Measurements from ENCODE around the gene ENTR1.

Gene ENTR1

GRCh38 chr9:136358888-136359287, 51.5 kb downstream of the ENTR1 start:
- no peak for FAIRE-seq
- TF ChIP-seq CTCF (IDR thresholded peaks at IDR 0.05; ENCODE audit: insufficient read depth, missing control alignments) = no peak
- no peak for DNase-seq (ENCODE audit: insufficient read length, low spot score)

GRCh38 chr9:136358016-136358415, 52.4 kb downstream of the ENTR1 start:
- DNase-seq (ENCODE audit: insufficient read length, low spot score) = no peak
- no peak for FAIRE-seq
- no peak for TF ChIP-seq CTCF (IDR thresholded peaks at IDR 0.05; ENCODE audit: insufficient read depth, missing control alignments)

- DNase-seq (ENCODE audit: insufficient read length, low spot score) (no peak), FAIRE-seq (no peak)
- TF ChIP-seq CTCF (IDR thresholded peaks at IDR 0.05; ENCODE audit: insufficient read depth, missing control alignments) = no peak
These were observed 53.1 kb downstream of the ENTR1 start for GRCh38 chr9:136357202-136357725.

GRCh38 chr9:136355616-136356557, 54.5 kb downstream of the ENTR1 start:
- DNase-seq (ENCODE audit: insufficient read length, low spot score) (no peak), FAIRE-seq (no peak)
- no peak for TF ChIP-seq CTCF (IDR thresholded peaks at IDR 0.05; ENCODE audit: insufficient read depth, missing control alignments)

- no peak for TF ChIP-seq CTCF (IDR thresholded peaks at IDR 0.05; ENCODE audit: insufficient read depth, missing control alignments)
- FAIRE-seq (no peak), DNase-seq (ENCODE audit: insufficient read length, low spot score) (no peak)
These were observed 55.8 kb downstream of the ENTR1 start for GRCh38 chr9:136354592-136355085.

GRCh38 chr9:136353757-136354488, 56.5 kb downstream of the ENTR1 start:
- DNase-seq (ENCODE audit: insufficient read length, low spot score) = no peak
- no peak for TF ChIP-seq CTCF (IDR thresholded peaks at IDR 0.05; ENCODE audit: insufficient read depth, missing control alignments)
- FAIRE-seq = no peak
